Stomach (tissue), 9 donors: Measurements from ENCODE around the gene CLTCL1. TPM values are rescaled to one million over a fixed set of nuclear protein-coding genes. Genes with fewer than 3 reads are reported as not detected.

Source experiments
- DNase-seq, 2 donors: peaks; one replicate each; pipeline versions ENCODE4 v3.0.0 to v3.0.0-alpha.2; 2013 to 2019
- H3K27ac ChIP-seq, 5 donors: fragments of 200-600 bp in 4 of 5; sonication (generic) in 4 of 5; one replicate each; pipeline ENCODE4 v1.5.1; 2013 to 2019; ENCODE audit warnings: mild to moderate bottlenecking in 1 of 5, moderate library complexity in 1 of 5
- H3K27me3 ChIP-seq, 3 donors: fragments of 200-600 bp; sonication (generic); one replicate each; pipeline ENCODE4 v1.5.1; 2017 to 2019; ENCODE audit warnings: mixed run types in 1 of 3
- H3K36me3 ChIP-seq, 4 donors: fragments of 200-600 bp; sonication (generic); 1 replicate in 3 of 4; 2 replicates in 1 of 4; pipeline ENCODE4 v1.5.1; 2016 to 2019
- H3K4me1 ChIP-seq, 4 donors: fragments of 200-600 bp; sonication (generic); one replicate each; pipeline ENCODE4 v1.5.1; 2016 to 2019
- H3K4me3 ChIP-seq, 4 donors: fragments of 200-600 bp; sonication (generic) in 3 of 4; one replicate each; pipeline ENCODE4 v1.5.1; 2016 to 2019; ENCODE audit warnings: mild to moderate bottlenecking in 1 of 4
- H3K9me3 ChIP-seq, 4 donors: fragments of 200-600 bp; sonication (generic); one replicate each; pipeline ENCODE4 v1.5.1; 2016 to 2019
- EP300 ChIP-seq: sonication (generic); formaldehyde crosslinking; IDR thresholded peaks from one replicate; pipeline ENCODE4 v1.6.1; 2017; ENCODE audit warnings: antibody characterized with exemption
- POLR2A ChIP-seq, 4 donors: fragments of 450-650 bp; IDR thresholded peaks; one replicate each; pipeline ENCODE4 v1.6.1; 2016; ENCODE audit warnings: antibody characterized with exemption in 4 of 4, control low read depth in 2 of 4, mild to moderate bottlenecking in 1 of 4, moderate library complexity in 1 of 4
- POLR2AphosphoS5 ChIP-seq, 3 donors: sonication (generic); formaldehyde crosslinking; IDR thresholded peaks; one replicate each; pipeline ENCODE4 v1.6.1; 2016; ENCODE audit warnings: antibody characterized with exemption in 3 of 3
- WGBS, 5 donors: extraction: QIAGEN DNeasy Blood & Tissue Kit in 3 of 5; methylation state at CpG; one replicate each; pipeline versions ENCODE4 v1.1.5 to v1.1.7; 2013 to 2018; 5-methylcytosine and 5-hydroxymethylcytosine counted together
- intact Hi-C: fragments of 100-400 bp; cut with DNase I; formaldehyde crosslinking; loops from one replicate; pipeline ENCODE4 v1.15.1; 2023; ENCODE audit warnings: low total_unique reads
- polyA plus RNA-seq, 3 donors: library from polyadenylated mRNA; stranded (reverse); fragments of 200-250 nt; gene quantifications; one replicate each; pipeline ENCODE4 v1.2.3, GENCODE V29; 2013
- total RNA-seq, 5 donors: library from RNA; depleted of rRNA; stranded (reverse); fragments of >200 nt; gene quantifications; one replicate each; pipeline versions ENCODE4 v1.1.0 to v1.2.3, GENCODE V29; 2014 to 2016
- TF ChIP-seq, protein P1 (sequence below), 7 experiments: fragments of 450-650 bp in 4 of 7; fragments of 200-600 bp in 3 of 7; sonication (generic) in 3 of 7; IDR thresholded peaks; one replicate each; pipeline ENCODE4 v1.5.1; 2016 to 2019; ENCODE audit warnings: antibody characterized with exemption in 7 of 7, control low read depth in 2 of 7, mild to moderate bottlenecking in 1 of 7
- donor health status: healthy with polysubstance abuse.
- donor health status: Bipolar disorder and iron deficiency.
- donor health status: healthy.

The CLTCL1 gene
- total and polyA plus RNA-seq, 8 donors, result 3.0 to 10.1 (median 4.7) TPM

DNA sequence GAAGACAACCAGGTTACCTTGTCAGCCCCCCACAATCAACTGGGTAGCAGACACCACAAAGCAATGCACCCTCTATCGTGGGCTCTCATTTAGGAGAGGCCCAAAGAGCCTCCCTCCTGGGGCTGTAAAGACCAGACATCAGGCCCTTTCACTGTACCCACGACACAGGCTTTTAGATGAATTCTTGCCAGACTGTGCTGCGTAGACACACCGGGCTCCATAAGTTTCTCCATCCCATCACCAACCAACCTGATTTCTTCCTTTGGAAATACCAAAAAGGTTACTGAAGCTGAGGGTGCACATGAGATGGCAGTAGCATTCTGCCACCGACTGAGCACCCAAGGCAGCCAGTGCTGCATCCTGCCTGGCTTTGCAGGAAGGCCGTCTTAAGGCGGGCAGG lies 66.5 kb downstream of the CLTCL1 start:
- peaks cover 0 to 75% (median 67%) of the 10 kb centered on the region in 4 donors for H3K36me3 ChIP-seq
- no peak for DNase-seq
- no peaks in the 10 kb centered on the region for H3K9me3 ChIP-seq
- no peak overlapping the region for H3K4me3 ChIP-seq
- WGBS, 5 donors, result 85 to 95% (median 93%) methylated on average over 4 to 7 of the region's 7 CpGs
- intact Hi-C loops, result no loop called here
- H3K27ac ChIP-seq, result no peak overlapping the region
- TF ChIP-seq POLR2A (IDR thresholded peaks at IDR 0.05), result no peak
- TF ChIP-seq, protein P1, sequence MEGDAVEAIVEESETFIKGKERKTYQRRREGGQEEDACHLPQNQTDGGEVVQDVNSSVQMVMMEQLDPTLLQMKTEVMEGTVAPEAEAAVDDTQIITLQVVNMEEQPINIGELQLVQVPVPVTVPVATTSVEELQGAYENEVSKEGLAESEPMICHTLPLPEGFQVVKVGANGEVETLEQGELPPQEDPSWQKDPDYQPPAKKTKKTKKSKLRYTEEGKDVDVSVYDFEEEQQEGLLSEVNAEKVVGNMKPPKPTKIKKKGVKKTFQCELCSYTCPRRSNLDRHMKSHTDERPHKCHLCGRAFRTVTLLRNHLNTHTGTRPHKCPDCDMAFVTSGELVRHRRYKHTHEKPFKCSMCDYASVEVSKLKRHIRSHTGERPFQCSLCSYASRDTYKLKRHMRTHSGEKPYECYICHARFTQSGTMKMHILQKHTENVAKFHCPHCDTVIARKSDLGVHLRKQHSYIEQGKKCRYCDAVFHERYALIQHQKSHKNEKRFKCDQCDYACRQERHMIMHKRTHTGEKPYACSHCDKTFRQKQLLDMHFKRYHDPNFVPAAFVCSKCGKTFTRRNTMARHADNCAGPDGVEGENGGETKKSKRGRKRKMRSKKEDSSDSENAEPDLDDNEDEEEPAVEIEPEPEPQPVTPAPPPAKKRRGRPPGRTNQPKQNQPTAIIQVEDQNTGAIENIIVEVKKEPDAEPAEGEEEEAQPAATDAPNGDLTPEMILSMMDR (IDR thresholded peaks at IDR 0.05), result no peak
- no peak for TF ChIP-seq EP300
- no peaks in the 10 kb centered on the region for H3K27me3 ChIP-seq
- H3K4me1 ChIP-seq, result no peaks in the 10 kb centered on the region

DNA sequence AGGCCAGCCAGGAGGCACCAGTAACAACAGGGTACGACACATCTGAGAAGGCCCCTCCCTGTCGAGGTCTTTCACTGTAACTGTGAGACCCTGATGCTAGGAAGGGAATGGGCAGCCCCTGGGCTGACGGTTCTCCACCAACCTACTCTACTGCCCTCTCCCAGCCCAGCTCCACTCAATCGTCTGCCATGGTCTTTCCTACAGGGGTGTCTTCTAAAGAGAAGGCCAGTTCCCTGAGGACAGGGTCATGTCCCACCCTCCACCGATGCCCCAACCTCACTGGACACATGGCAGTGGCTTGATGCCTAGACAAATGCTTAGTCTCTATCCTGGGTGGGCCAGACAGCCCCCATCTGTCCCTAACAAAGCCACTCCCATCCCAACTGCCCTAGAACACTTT lies 67.0 kb downstream of the CLTCL1 start:
- WGBS, 5 donors, result 84 to 96% (median 96%) methylated on average over 5 of the region's 5 CpGs
- intact Hi-C loops, result no loop called here
- Histone ChIP-seq H3K27me3 (no peaks in the 10 kb centered on the region), H3K9me3 (no peaks in the 10 kb centered on the region), H3K4me1 (no peaks in the 10 kb centered on the region), H3K4me3 (no peak overlapping the region), H3K36me3 (peaks cover 0 to 79% (median 71%) of the 10 kb centered on the region in 4 donors), H3K27ac (no peak overlapping the region)
- no peak for DNase-seq
- TF ChIP-seq POLR2AphosphoS5 (IDR thresholded peaks at IDR 0.05) (no peak), EP300 (no peak), POLR2A (IDR thresholded peaks at IDR 0.05) (no peak)
- TF ChIP-seq, protein P1 (IDR thresholded peaks at IDR 0.05), result no peak

DNA sequence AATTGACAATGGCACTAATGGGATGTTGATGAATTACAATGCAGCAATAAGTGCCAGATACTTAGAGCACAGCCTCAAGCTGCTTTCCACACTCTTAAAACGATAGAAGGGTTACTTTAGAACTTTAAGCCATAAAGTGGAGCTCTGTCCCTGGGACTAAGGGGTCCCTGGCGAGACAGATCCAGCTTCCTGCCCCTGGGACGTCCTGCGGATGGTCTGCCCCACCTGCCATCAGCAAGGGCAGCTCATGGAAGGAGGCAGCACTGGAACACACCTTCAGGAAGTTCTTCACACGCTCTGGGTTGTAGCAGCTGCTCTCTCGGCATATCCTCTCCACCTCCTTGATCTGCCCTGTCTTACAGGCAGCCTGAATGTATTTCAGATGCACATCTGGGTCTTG lies 67.9 kb downstream of the CLTCL1 start:
- 79 to 90% (median 86%) methylated on average over 5 to 6 of the region's 6 CpGs for WGBS, 5 donors
- intact Hi-C loops, result no loop called here
- no peak for TF ChIP-seq POLR2AphosphoS5 (IDR thresholded peaks at IDR 0.05)

DNA sequence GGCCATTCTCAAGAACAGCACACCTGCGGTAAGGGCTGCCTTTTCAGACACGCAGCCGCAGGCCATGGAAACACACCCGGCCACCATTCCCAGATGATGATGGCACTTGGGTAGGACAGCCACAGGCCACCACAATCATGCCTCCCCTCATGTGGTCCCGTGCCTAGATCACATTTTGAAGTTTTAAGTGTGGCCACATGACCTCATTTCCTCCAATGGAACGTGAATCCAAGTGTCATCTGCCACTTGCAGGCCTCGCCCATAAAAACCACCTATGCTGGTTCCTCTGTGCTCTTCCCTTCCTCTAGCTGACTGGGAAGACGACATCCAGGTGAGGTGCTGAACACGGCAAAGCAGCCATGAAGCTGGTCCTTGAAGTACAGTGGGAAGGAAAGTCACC lies 68.4 kb downstream of the CLTCL1 start:
- 85 to 93% (median 90%) methylated on average over 9 of the region's 9 CpGs for WGBS, 5 donors
- Histone ChIP-seq H3K36me3 (peaks cover 0 to 69% (median 64%) of the 10 kb centered on the region in 4 donors), H3K4me1 (no peaks in the 10 kb centered on the region), H3K27me3 (no peaks in the 10 kb centered on the region), H3K4me3 (no peak overlapping the region), H3K9me3 (no peaks in the 10 kb centered on the region), H3K27ac (no peak overlapping the region)
- TF ChIP-seq, protein P1 (IDR thresholded peaks at IDR 0.05), result no peak
- TF ChIP-seq EP300, result no peak
- TF ChIP-seq POLR2AphosphoS5 (IDR thresholded peaks at IDR 0.05), result no peak
- no peak for TF ChIP-seq POLR2A (IDR thresholded peaks at IDR 0.05)
- intact Hi-C loops, result no loop called here
- no peak for DNase-seq

More for the DNA sequence above, 67.9 kb downstream of the CLTCL1 start:
- Histone ChIP-seq H3K36me3 (peaks cover 0 to 74% (median 67%) of the 10 kb centered on the region in 4 donors), H3K27ac (no peak overlapping the region), H3K4me1 (no peaks in the 10 kb centered on the region), H3K27me3 (no peaks in the 10 kb centered on the region), H3K4me3 (no peak overlapping the region), H3K9me3 (no peaks in the 10 kb centered on the region)
- no peak for DNase-seq

DNA sequence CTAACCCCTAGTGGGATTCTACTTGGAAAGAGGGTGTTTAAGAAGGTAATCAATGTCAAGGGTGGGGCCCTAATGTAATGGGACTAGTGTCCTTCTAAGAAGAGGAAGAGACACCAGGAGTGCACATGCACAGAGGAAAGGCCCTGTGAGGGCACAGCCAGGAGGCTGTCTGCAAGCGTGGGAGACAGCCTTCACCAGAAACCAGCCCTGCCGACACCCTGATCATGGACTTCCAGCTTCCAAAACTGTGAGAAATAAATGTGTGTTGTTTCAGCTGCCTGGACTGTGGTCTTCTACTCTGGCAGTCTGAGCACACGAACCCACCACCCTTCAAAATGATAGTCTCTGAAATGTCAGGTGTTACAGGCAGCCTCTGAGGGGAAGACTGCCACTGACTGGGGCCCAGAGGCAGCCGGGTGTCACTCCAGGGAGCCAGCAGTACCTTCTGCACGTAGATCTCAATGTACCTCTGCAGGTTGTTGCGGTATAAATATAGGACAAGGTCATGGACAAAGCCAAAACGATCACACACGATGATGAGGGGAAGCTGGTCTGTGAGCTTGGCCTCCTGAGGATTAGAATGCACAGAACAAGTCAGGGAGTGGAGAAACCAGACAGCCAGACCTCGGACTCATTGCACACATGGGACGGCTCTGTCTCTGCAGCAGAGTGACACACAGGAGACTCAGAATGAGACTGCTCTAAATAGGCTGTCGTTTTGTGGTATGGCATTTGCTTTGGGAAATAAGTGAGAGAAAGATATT lies 69.1 kb downstream of the CLTCL1 start:
- no peak overlapping the region for H3K4me3 ChIP-seq
- 87 to 93% (median 91%) methylated on average over 11 of the region's 11 CpGs for whole genome bisulfite sequencing, 5 donors
- peaks cover 0 to 66% (median 60%) of the 10 kb centered on the region in 4 donors for H3K36me3 ChIP-seq
- no peaks in the 10 kb centered on the region for H3K4me1 ChIP-seq
- TF ChIP-seq POLR2A (IDR thresholded peaks at IDR 0.05) (no peak), POLR2AphosphoS5 (IDR thresholded peaks at IDR 0.05) (no peak), EP300 (no peak)
- TF ChIP-seq, protein P1 (IDR thresholded peaks at IDR 0.05), result no peak
- H3K9me3 ChIP-seq, result no peaks in the 10 kb centered on the region
- H3K27ac ChIP-seq, result no peak overlapping the region
- no peak for DNase-seq
- H3K27me3 ChIP-seq, result no peaks in the 10 kb centered on the region
- intact Hi-C loops, result no loop called here
